Activated CD8-positive, alpha-beta memory T cell treated with anti-CD3 and anti-CD28 coated beads, Interleukin-2, amount 10 ng/mL, durations not matched to agents 7 days and 5 days (primary cell): ENCODE results near the gene DOCK1. TPM values are rescaled to one million over a fixed set of nuclear protein-coding genes. Genes with fewer than 3 reads are reported as not detected.

ENCODE experiments used
- ATAC-seq: fragments of 150-1000 bp; cut with Tn5 transposase; one replicate; pipeline ENCODE4 v1.10.0; 2021; ENCODE audit warnings: moderate library complexity
- CTCF ChIA-PET: fragments of 350-600 bp; sonication (Branson Sonifier 250); formaldehyde crosslinking; loops from one replicate; lab custom pipeline; 2021; ENCODE audit warnings: antibody characterized with exemption; lab: Charles Lee
- DNase-seq: peaks from one replicate; pipeline ENCODE4 v3.0.0-alpha.2; 2020
- H3K27ac Mint-ChIP-seq: one replicate; pipeline ENCODE4 v1.8.0; 2021; ENCODE audit warnings: mild to moderate bottlenecking, mixed read lengths
- H3K27me3 Mint-ChIP-seq: one replicate; pipeline ENCODE4 v1.8.0; 2021; ENCODE audit warnings: mixed read lengths
- H3K36me3 Mint-ChIP-seq: one replicate; pipeline ENCODE4 v1.8.0; 2021; ENCODE audit warnings: mild to moderate bottlenecking, mixed read lengths
- H3K4me1 Mint-ChIP-seq: one replicate; pipeline ENCODE4 v1.8.0; 2021; ENCODE audit warnings: mixed read lengths
- H3K4me3 Mint-ChIP-seq: one replicate; pipeline ENCODE4 v1.8.0; 2021; ENCODE audit warnings: mild to moderate bottlenecking, moderate library complexity, mixed read lengths
- H3K9me3 Mint-ChIP-seq: one replicate; pipeline ENCODE4 v1.8.0; 2022; ENCODE audit warnings: low read depth, mixed read lengths
- total RNA-seq, 2 experiments: library from RNA; stranded (reverse); gene quantifications; one replicate each; pipeline ENCODE4 v1.2.3, GENCODE V29; 2021

DOCK1 gene
- total RNA-seq, 2 experiments from 2014 or later, result 0.07 TPM; not detected in 1

DNA sequence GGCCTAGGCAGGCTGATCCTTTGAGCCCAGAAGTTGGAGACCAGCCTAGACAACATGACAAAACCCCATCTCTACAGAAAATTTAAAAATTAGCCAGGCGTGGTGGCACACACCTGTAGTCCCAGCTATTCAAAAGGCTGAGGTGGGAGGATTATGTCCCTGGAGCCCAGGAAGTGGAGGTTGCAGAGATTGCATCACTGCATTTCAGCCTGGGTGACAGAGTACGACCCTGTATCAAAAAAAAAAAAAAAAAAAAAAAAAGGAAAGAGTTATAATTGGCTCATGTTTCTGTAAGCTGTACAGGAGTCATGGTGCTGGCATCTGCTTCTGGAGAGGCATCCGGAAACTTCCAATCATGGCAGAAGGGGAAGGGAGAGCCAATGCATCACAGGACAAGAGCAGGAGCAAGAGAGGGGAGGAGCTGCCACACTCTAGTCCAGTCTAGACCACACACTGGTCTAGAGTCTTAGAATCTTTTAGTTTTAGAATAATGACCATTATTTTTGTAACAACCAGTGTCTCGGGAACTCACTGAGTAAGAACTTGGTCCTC is 16.8 kb downstream of the DOCK1 start:
- DNase-seq (no peak), ATAC-seq (no peak)
- Mint-ChIP-seq H3K4me1 (no peaks in the 10 kb centered on the region), H3K27ac (no peak overlapping the region), H3K9me3 (peaks cover 7% of the 10 kb centered on the region), H3K27me3 (no peaks in the 10 kb centered on the region), H3K4me3 (no peak overlapping the region), H3K36me3 (no peaks in the 10 kb centered on the region)
- CTCF ChIA-PET, result no interaction called here

DNA sequence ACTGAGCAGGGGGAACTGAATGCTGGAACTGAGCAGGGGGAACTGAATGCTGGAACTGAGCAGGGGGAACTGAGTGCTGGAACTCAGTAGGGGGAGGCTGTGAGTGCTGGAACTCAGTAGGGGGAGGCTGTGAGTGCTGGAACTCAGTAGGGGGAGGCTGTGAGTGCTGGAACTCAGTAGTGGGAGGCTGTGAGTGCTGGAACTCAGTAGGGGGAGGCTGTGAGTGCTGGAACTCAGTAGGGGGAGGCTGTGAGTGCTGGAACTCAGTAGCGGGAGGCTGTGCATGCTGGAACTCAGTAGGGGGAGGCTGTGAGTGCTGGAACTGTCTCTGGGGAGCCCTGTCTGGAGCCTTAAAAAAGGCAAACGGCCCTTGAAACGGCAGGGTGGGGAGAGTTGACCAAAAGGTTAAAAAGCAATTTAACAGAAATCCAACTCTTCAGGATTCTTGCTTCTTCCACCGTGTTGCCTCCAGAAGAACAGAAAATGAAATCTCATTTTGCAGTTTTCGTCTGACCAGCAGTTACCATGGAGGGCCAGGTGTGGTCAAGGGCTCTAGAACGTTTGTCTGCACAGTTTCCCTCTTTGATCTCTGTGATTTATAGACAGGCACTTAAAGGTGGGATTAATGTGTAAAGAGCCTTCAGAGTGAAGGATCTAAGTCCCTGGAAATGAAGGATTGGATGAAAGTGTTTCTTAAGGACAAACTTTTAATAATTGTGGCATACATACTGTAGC is 19.1 kb downstream of the DOCK1 start:
- no peak overlapping the region for H3K27ac Mint-ChIP-seq
- DNase-seq (no peak), ATAC-seq (no peak)
- no peaks in the 10 kb centered on the region for H3K4me1 Mint-ChIP-seq
- H3K9me3 Mint-ChIP-seq, result peaks cover 14% of the 10 kb centered on the region
- no peaks in the 10 kb centered on the region for H3K27me3 Mint-ChIP-seq
- H3K36me3 Mint-ChIP-seq, result no peaks in the 10 kb centered on the region
- H3K4me3 Mint-ChIP-seq, result no peak overlapping the region
- CTCF ChIA-PET, result no interaction called here

DNA sequence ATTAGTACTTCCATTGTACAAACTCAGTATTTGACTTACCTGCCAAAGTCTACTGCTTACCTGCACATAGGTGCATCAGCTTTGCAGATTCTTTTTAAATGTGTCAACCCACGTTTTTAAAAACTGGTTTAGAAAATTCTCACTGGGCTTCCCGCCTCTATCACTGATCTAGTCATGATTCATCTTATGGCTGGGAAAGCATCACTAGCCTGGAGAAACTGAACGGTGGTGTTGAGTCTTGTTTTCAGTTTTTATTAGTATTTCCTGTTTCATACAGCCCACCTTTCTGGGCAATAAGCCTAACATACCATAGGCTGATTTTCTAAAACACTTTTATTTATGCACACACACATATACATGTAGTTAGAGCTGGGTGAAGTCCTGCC is 19.7 kb downstream of the DOCK1 start:
- Mint-ChIP-seq H3K9me3 (peaks cover 14% of the 10 kb centered on the region), H3K4me3 (no peak overlapping the region), H3K4me1 (no peaks in the 10 kb centered on the region), H3K36me3 (no peaks in the 10 kb centered on the region), H3K27ac (no peak overlapping the region), H3K27me3 (no peaks in the 10 kb centered on the region)
- DNase-seq (no peak), ATAC-seq (no peak)
- CTCF ChIA-PET, result no interaction called here

DNA sequence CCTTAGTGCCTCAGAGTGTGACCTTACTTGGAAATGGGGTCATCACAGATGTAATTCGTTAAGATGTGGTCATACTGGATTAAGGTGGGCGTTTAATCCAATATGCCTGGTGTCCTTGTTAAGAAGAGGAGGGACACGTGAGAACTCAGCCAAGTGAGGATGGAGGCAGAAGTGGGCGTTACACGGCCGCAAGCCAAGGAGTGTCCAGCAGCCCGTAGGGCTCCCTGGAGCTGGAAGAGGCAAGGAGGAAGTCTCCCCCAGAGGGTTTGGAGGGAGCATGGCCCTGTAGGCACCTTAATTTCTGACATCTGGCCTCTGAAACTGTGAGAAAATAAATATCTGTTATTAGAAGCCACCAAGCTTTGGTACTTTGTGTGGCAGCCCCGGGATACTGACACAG is 21.3 kb downstream of the DOCK1 start:
- peaks cover 12% of the 10 kb centered on the region for H3K9me3 Mint-ChIP-seq
- no peaks in the 10 kb centered on the region for H3K4me1 Mint-ChIP-seq
- no peak overlapping the region for H3K4me3 Mint-ChIP-seq

DNA sequence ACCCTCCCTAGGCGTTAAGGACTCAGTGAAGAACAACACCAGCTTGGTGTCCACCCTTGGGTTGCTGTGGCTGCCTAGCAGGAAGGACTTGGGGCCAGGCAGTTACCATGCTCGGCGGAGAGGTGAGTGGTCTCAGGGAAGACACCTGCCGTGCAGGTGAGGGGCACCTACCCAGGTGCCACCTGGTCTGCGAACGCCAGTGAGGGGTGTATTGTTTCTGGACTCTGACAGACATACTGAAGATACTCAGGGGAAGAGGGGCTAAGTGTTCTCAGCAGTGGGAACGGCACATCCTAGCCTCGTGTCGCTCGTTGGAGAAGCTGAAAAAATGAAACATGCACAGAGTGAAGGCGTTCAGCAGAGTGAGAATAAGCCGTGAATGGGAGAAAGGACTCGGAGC is 22.6 kb downstream of the DOCK1 start:
- no peaks in the 10 kb centered on the region for H3K27me3 Mint-ChIP-seq
- ATAC-seq (no peak), DNase-seq (no peak)
- H3K4me3 Mint-ChIP-seq, result no peak overlapping the region
- H3K4me1 Mint-ChIP-seq, result no peaks in the 10 kb centered on the region
- CTCF ChIA-PET, result no interaction called here
- H3K36me3 Mint-ChIP-seq, result no peaks in the 10 kb centered on the region
- H3K27ac Mint-ChIP-seq, result no peak overlapping the region
- H3K9me3 Mint-ChIP-seq, result peaks cover 11% of the 10 kb centered on the region

More for the DNA sequence above, 21.3 kb downstream of the DOCK1 start:
- no peaks in the 10 kb centered on the region for H3K27me3 Mint-ChIP-seq
- CTCF ChIA-PET, result no interaction called here
- no peak overlapping the region for H3K27ac Mint-ChIP-seq
- no peak for ATAC-seq
- DNase-seq, result no peak
- H3K36me3 Mint-ChIP-seq, result no peaks in the 10 kb centered on the region

DNA sequence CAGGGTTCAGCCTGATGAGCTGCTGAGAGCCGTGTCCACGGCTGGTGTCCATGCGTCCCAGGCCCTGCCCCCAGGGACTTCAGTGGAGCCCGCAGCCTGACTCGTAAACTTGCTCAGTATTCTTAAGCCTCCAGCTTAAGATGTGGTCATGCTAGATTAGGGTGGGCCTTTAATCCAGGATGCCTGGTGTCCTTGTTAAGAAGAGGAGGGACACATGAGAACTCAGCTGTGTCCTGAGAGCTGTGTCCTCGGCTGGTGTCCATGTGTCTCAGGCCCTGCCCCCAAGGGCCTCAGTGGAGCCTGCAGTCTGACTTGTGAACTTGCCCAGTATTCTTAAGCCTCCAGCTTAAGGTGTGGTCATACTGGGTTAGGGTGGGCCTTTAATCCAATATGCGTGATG is 23.0 kb downstream of the DOCK1 start:
- Mint-ChIP-seq H3K9me3 (peaks cover 13% of the 10 kb centered on the region), H3K4me3 (no peak overlapping the region), H3K4me1 (no peaks in the 10 kb centered on the region)

DNA sequence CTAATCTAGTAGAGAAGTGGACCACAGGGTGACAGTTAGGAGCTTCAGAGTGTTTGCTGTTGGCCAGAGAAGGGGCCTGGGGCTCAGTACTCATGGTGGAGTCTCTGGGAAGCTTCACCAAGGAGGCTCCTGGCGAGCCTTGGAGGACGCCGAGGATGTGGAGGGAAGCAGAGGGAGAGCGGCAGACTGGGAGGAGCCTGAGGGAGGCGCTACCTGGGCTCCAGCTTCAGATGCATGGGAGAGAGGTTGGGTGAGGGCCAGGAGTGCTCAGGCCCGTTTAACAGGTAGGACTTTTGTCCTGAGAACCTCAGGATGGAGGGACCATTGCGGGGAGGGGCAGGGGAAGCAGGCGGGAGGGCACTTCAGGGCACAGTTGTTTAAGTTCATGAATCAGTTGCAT is 24.2 kb downstream of the DOCK1 start:
- ATAC-seq, result no peak
- Mint-ChIP-seq H3K9me3 (peaks cover 13% of the 10 kb centered on the region), H3K4me1 (no peaks in the 10 kb centered on the region), H3K4me3 (no peak overlapping the region), H3K27me3 (no peaks in the 10 kb centered on the region), H3K27ac (no peak overlapping the region), H3K36me3 (no peaks in the 10 kb centered on the region)
- CTCF ChIA-PET, result no interaction called here
- no peak for DNase-seq

More for the DNA sequence above, 23.0 kb downstream of the DOCK1 start:
- no peaks in the 10 kb centered on the region for H3K27me3 Mint-ChIP-seq
- CTCF ChIA-PET, result no interaction called here
- H3K27ac Mint-ChIP-seq, result no peak overlapping the region
- ATAC-seq, result no peak
- H3K36me3 Mint-ChIP-seq, result no peaks in the 10 kb centered on the region
- DNase-seq, result no peak

DNA sequence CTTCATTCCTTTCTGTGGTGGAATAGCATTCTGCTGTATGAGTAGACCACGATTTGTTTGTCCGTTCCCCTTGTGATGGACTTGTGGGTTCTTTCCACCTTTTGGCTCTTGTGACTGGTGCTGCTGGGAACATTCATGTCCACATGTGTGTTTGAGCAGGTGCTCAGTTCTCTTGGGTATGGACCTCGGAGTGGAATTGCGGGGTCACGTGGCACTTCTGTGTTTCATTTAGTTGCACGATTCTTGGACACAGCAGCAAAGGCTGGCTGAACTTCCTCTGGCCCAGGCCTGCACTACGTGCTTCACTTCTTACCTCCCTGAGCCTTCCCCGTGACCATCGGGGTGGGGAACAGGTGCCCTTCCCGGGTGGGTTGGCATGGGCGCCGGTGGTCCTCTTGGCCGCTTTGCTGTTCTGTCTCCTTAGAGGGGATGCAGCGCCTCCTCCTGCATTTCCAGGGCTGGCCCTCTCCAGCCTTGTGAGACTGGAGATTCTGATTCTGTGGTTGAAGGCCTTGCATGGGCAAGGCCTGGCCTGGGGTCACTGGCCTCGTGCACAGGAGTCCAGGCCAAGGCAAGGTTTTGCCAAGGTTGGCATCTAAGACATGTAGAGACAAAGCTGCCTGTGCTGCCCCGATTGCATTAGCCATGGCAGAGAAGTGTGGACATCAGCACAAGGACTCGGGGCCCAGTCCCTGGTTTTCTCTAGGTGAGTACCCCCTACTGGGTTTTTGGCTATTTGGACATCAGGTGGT is 25.1 kb downstream of the DOCK1 start:
- CTCF ChIA-PET, result no interaction called here
- peaks cover 13% of the 10 kb centered on the region for H3K9me3 Mint-ChIP-seq
- ATAC-seq (no peak), DNase-seq (no peak)
- no peaks in the 10 kb centered on the region for H3K27me3 Mint-ChIP-seq
- H3K4me3 Mint-ChIP-seq, result no peak overlapping the region
- H3K4me1 Mint-ChIP-seq, result no peaks in the 10 kb centered on the region
- no peaks in the 10 kb centered on the region for H3K36me3 Mint-ChIP-seq
- no peak overlapping the region for H3K27ac Mint-ChIP-seq

DNA sequence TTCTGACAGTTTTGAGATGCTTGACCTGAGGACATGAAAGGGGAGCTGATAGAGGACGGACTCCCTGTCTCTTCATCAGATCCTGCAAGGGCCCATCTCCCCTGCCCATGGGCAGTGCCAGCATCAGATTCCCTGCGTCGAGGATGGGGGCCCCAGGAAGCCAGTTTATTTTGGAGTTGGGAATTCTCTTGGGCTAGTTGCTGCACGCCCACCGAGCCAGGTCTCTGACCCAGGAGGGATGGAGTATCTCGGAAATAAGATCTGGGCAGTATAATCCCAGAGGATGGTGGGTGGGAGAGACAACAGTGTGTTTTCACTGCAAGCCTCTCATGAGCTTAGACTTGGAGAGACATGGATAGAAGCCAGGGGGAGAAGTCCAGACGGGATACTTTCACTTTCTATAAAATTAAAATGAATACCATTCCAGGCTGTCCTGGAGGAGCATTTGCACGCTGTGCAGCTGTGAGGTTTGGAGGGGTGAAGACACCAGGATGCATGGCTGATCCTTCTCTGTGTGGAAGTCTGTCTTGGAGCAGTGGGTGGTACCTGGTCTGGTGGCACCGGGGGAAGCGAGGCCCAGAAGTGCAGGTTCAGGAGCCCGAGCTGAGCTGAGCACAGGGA is 25.8 kb downstream of the DOCK1 start:
- no peak overlapping the region for H3K27ac Mint-ChIP-seq
- H3K4me1 Mint-ChIP-seq, result no peaks in the 10 kb centered on the region
- H3K9me3 Mint-ChIP-seq, result peaks cover 17% of the 10 kb centered on the region
- H3K36me3 Mint-ChIP-seq, result no peaks in the 10 kb centered on the region
- H3K4me3 Mint-ChIP-seq, result no peak overlapping the region
- no peaks in the 10 kb centered on the region for H3K27me3 Mint-ChIP-seq
- ATAC-seq (no peak), DNase-seq (no peak)
- CTCF ChIA-PET, result no interaction called here

DNA sequence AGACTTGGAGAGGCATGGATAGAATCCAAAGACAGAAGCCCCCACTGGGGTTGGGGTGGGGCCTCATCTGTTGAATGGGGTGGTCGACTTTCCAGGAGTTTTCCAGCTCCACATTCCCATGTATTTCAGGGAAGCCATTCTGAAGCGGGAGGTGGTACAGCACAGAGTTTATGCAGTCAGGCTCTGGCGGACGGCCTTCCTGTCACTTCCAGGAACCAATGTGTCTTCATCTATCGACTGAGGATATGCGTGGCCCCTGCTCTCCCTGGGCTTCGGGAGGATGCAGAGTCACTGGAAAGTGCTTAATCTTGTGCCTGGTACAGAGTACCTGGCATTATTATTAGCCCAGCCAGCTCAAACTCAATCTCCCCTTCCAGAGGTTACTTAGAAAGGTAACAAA is 26.3 kb downstream of the DOCK1 start:
- no peak for DNase-seq
- CTCF ChIA-PET, result no interaction called here
- Mint-ChIP-seq H3K36me3 (no peaks in the 10 kb centered on the region), H3K4me1 (no peaks in the 10 kb centered on the region), H3K27me3 (no peaks in the 10 kb centered on the region), H3K9me3 (peaks cover 14% of the 10 kb centered on the region), H3K27ac (no peak overlapping the region), H3K4me3 (no peak overlapping the region)
- ATAC-seq, result no peak

DNA sequence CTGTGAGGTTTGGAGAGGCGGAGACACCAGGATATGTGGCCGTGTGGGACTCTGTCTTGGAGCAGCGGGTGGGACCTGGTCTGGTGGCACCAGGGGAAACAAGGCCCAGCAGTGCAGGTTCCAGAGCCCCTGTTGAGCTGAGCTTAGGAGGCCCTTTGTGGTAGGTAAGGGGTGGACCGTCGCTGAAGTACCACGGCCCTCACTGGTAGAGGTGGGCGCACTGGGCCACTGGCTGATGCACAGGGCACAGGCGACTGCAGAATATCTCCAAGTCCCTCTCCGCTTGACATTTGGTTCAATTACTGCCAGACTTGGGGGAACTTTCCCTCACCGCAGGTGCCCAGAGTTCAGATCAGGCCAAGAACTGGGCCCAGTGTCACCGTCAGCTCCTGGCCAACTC is 27.3 kb downstream of the DOCK1 start:
- H3K4me3 Mint-ChIP-seq, result no peak overlapping the region
- no peaks in the 10 kb centered on the region for H3K36me3 Mint-ChIP-seq
- peaks cover 14% of the 10 kb centered on the region for H3K9me3 Mint-ChIP-seq
- CTCF ChIA-PET, result no interaction called here
- no peaks in the 10 kb centered on the region for H3K4me1 Mint-ChIP-seq
- no peak for ATAC-seq
- no peak overlapping the region for H3K27ac Mint-ChIP-seq
- DNase-seq, result no peak
- no peaks in the 10 kb centered on the region for H3K27me3 Mint-ChIP-seq

DNA sequence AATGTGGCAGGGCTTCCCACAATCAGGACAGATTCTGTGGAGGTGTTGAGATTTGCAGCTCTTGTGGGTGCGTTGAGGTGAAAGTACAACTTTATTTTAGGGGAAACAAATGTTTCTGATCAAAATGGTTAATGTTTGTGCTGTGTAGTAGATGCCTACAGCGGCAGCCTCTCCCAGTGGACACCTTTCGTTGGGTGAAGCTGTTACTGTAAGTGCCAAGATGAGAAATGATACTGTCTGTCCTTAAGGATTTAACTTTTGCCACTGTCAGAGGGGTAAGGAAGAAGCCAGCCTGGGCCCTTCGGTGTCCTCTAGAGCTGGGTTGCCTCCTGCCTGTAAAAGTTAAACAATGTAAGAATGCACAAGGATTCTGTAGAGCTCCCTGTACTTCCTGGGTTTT is 27.9 kb downstream of the DOCK1 start:
- ATAC-seq, result no peak
- H3K9me3 Mint-ChIP-seq, result peaks cover 9% of the 10 kb centered on the region
- DNase-seq, result no peak
- no peak overlapping the region for H3K4me3 Mint-ChIP-seq
- H3K4me1 Mint-ChIP-seq, result no peaks in the 10 kb centered on the region
- CTCF ChIA-PET, result no interaction called here
- no peaks in the 10 kb centered on the region for H3K27me3 Mint-ChIP-seq
- no peak overlapping the region for H3K27ac Mint-ChIP-seq
- H3K36me3 Mint-ChIP-seq, result no peaks in the 10 kb centered on the region

DNA sequence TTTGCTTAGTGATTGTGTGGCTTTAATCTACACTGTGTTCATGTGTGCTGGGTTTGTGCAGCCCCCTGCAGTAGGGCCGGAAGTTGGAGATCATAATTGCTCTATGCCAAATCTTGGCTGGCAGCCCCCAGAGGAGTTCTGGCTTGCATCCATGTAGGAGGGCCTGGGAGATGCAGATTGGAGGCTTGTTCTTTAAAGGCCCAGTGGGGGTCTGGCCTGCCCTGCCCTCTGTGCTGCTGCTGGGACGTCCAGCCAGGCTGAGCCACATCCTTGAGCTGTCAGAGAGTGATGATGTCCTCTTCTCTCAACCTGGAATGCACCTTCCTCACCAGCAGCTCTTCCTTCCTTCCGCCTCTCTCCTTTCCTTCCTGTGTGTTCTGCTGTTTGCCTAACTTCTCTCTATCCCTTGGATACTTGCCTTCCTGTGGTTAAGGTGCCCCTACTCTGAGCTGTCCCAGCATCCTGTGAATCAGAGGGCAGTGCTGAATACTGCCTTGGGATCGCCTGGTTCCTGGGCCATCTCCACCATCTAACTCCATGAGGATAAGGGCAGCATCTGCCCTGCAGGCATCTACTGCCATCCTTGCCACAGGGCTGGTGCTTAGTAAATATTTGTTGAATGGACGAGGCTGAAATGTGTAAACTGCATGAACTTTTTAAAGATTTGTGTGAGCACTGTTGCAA is 30.2 kb downstream of the DOCK1 start:
- no peak for ATAC-seq
- Mint-ChIP-seq H3K36me3 (no peaks in the 10 kb centered on the region), H3K9me3 (peaks cover 10% of the 10 kb centered on the region), H3K4me1 (no peaks in the 10 kb centered on the region), H3K27ac (no peak overlapping the region), H3K4me3 (no peak overlapping the region), H3K27me3 (no peaks in the 10 kb centered on the region)
- no peak for DNase-seq
- CTCF ChIA-PET, result no interaction called here
